ENCODE results near the gene ABCA2. TPM values are rescaled to one million over a fixed set of nuclear protein-coding genes. Genes with fewer than 3 reads are reported as not detected.

Gene ABCA2
- total RNA-seq, 1 donor = 20.3 TPM

DNA sequence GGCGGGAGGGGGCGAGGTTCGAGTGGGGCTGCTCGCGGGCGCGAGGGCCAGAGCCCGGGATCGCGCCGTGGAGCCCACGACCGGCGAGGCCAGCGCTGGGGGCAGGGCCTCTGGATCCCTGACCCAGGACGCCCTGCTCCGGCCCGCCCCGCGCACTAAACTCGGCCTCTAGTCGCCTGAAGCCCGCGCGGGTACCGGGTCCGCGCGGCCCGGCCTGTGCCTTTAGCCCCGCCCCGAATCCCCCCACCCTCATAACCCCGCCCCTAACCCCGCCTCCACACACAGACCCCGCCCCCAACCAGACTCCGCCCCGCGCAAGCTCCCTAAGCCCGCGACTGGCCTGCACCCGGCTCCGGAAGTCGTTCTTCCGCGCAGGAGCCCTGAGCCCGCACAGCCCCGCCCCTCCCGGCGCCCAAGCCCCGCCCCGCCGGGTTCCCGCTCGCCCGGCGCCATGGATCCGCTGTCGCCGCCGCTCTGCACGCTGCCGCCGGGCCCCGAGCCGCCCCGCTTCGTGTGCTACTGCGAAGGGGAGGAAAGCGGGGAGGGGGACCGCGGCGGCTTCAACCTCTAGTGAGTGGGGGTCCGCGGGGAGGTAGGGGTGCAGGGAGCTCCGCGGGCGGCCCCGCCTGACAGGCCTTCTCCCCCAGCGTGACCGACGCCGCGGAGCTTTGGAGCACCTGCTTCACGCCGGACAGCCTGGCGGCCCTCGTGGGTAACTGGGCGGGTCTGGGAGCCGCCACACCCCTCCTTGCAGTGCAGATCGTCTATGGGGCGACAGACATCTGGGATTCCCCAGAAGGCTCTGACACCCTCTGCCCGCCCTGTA is 35.8 kb downstream of the ABCA2 start, which contains the start of gene PAXX:
PAXX (plus strand) TSS at position 430 of the 826 bp plus-strand sequence; CDS start at position 452, 22 bp downstream.
- H4K20me1 ChIP-seq (ENCODE audit: insufficient read depth, low read length) = peaks cover 2% of the 10 kb centered on the region
- TF ChIP-seq, protein P1, sequence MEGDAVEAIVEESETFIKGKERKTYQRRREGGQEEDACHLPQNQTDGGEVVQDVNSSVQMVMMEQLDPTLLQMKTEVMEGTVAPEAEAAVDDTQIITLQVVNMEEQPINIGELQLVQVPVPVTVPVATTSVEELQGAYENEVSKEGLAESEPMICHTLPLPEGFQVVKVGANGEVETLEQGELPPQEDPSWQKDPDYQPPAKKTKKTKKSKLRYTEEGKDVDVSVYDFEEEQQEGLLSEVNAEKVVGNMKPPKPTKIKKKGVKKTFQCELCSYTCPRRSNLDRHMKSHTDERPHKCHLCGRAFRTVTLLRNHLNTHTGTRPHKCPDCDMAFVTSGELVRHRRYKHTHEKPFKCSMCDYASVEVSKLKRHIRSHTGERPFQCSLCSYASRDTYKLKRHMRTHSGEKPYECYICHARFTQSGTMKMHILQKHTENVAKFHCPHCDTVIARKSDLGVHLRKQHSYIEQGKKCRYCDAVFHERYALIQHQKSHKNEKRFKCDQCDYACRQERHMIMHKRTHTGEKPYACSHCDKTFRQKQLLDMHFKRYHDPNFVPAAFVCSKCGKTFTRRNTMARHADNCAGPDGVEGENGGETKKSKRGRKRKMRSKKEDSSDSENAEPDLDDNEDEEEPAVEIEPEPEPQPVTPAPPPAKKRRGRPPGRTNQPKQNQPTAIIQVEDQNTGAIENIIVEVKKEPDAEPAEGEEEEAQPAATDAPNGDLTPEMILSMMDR (IDR thresholded peaks at IDR 0.05; ENCODE audit: extremely low read depth, low read depth, low read length) = no peak
- H3K27me3 ChIP-seq (ENCODE audit: insufficient read depth, low read length) = no peaks in the 10 kb centered on the region
- H3K4me2 ChIP-seq (ENCODE audit: insufficient read depth, low read length) = peak within 1 kb of the TSS; percentile 93
- no peaks in the 10 kb centered on the region for H3K9me3 ChIP-seq (ENCODE audit: low read depth, low read length)
- H3K79me2 ChIP-seq (ENCODE audit: insufficient read depth, low read length) = peaks cover 10% of the 10 kb centered on the region
- peak; percentile 100 for DNase-seq (ENCODE audit: insufficient read length, low spot score, missing footprints)
- no peak within 1 kb of the TSS for H3K27ac ChIP-seq (ENCODE audit: low read depth, low read length)
- peaks cover 28% of the 10 kb centered on the region for H3K4me1 ChIP-seq (ENCODE audit: insufficient read depth, low read length)
- H3K4me3 ChIP-seq (ENCODE audit: insufficient read depth, low read length) = peak within 1 kb of the TSS; percentile 82
- no peaks in the 10 kb centered on the region for H3K36me3 ChIP-seq (ENCODE audit: insufficient read depth, low read length)
- peak within 1 kb of the TSS; percentile 68 for H2AFZ ChIP-seq (ENCODE audit: low read length)

GRCh38 chr9:136990242-136990911 is 37.7 kb downstream of the ABCA2 start:
- Histone ChIP-seq H3K27me3 (ENCODE audit: insufficient read depth, low read length) (peaks cover 8% of the 10 kb centered on the region), H4K20me1 (ENCODE audit: insufficient read depth, low read length) (peaks cover 2% of the 10 kb centered on the region), H3K79me2 (ENCODE audit: insufficient read depth, low read length) (peaks cover 10% of the 10 kb centered on the region), H3K4me3 (ENCODE audit: insufficient read depth, low read length) (no peak overlapping the region), H3K27ac (ENCODE audit: low read depth, low read length) (no peak overlapping the region), H3K4me2 (ENCODE audit: insufficient read depth, low read length) (no peak overlapping the region), H3K36me3 (ENCODE audit: insufficient read depth, low read length) (no peaks in the 10 kb centered on the region), H3K4me1 (ENCODE audit: insufficient read depth, low read length) (peaks cover 12% of the 10 kb centered on the region), H3K9me3 (ENCODE audit: low read depth, low read length) (no peaks in the 10 kb centered on the region), H2AFZ (ENCODE audit: low read length) (no peak overlapping the region)
- no peak for DNase-seq (ENCODE audit: insufficient read length, low spot score, missing footprints)
- TF ChIP-seq, protein P1 (IDR thresholded peaks at IDR 0.05; ENCODE audit: extremely low read depth, low read depth, low read length) = no peak

GRCh38 chr9:136988872-136989271 is 39.2 kb downstream of the ABCA2 start:
- no peaks in the 10 kb centered on the region for H3K36me3 ChIP-seq (ENCODE audit: insufficient read depth, low read length)
- no peak overlapping the region for H3K27ac ChIP-seq (ENCODE audit: low read depth, low read length)
- H2AFZ ChIP-seq (ENCODE audit: low read length) = no peak overlapping the region
- no peak for DNase-seq (ENCODE audit: insufficient read length, low spot score, missing footprints)
- H3K27me3 ChIP-seq (ENCODE audit: insufficient read depth, low read length) = peaks cover 23% of the 10 kb centered on the region
- H3K4me2 ChIP-seq (ENCODE audit: insufficient read depth, low read length) = no peak overlapping the region
- TF ChIP-seq, protein P1 (IDR thresholded peaks at IDR 0.05; ENCODE audit: extremely low read depth, low read depth, low read length) = no peak
- H3K4me3 ChIP-seq (ENCODE audit: insufficient read depth, low read length) = no peak overlapping the region
- no peaks in the 10 kb centered on the region for H3K9me3 ChIP-seq (ENCODE audit: low read depth, low read length)
- H3K79me2 ChIP-seq (ENCODE audit: insufficient read depth, low read length) = peaks cover 10% of the 10 kb centered on the region
- peaks cover 10% of the 10 kb centered on the region for H3K4me1 ChIP-seq (ENCODE audit: insufficient read depth, low read length)
- peaks cover 2% of the 10 kb centered on the region for H4K20me1 ChIP-seq (ENCODE audit: insufficient read depth, low read length)

- Histone ChIP-seq H4K20me1 (ENCODE audit: insufficient read depth, low read length) (no peaks in the 10 kb centered on the region), H3K4me3 (ENCODE audit: insufficient read depth, low read length) (no peak overlapping the region), H2AFZ (ENCODE audit: low read length) (no peak overlapping the region), H3K79me2 (ENCODE audit: insufficient read depth, low read length) (no peaks in the 10 kb centered on the region), H3K9me3 (ENCODE audit: low read depth, low read length) (no peaks in the 10 kb centered on the region), H3K27ac (ENCODE audit: low read depth, low read length) (no peak overlapping the region), H3K36me3 (ENCODE audit: insufficient read depth, low read length) (no peaks in the 10 kb centered on the region), H3K4me2 (ENCODE audit: insufficient read depth, low read length) (no peak overlapping the region), H3K27me3 (ENCODE audit: insufficient read depth, low read length) (peaks cover 24% of the 10 kb centered on the region), H3K4me1 (ENCODE audit: insufficient read depth, low read length) (no peaks in the 10 kb centered on the region)
- DNase-seq (ENCODE audit: insufficient read length, low spot score, missing footprints) = no peak
- TF ChIP-seq, protein P1 (IDR thresholded peaks at IDR 0.05; ENCODE audit: extremely low read depth, low read depth, low read length) = no peak
Observed at GRCh38 chr9:136985853-136986252, 42.2 kb downstream of the ABCA2 start.
